Measurements from ENCODE around the gene TSHZ2. TPM values are rescaled to one million over a fixed set of nuclear protein-coding genes. Genes with fewer than 3 reads are reported as not detected.
A peak's percentile ranks its signal among the peaks of the same experiment; 100 is the strongest.
"Not testable (repeated sequence)": the region's sequence is repeated elsewhere in the genome, so short reads cannot be mapped to it uniquely, and the experiment has no call there.

TSHZ2 gene
- total RNA-seq, 1 donor from 2014 or later = 19.8 TPM

DNA sequence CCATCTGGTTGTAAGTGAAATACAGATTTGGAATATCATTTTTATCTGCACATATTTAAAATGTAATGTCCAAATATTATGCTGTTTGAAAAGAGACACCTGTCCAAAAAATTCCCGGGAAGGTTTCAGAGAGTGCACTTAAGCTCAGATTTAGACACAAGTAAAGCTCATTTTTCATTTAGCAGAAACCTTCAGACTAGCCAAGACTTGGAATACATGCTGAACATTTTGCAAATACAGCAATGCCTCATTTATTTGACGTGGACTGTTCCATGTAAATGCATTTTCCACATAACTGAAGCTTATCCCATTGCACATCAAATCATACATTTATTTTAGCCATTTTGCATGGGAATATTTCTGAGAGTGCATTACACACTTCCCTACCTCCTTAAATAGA lies 340.8 kb downstream of the TSHZ2 start:
- no peaks in the 10 kb centered on the region for H3K27me3 Mint-ChIP-seq (ENCODE audit: low read depth)
- no peak overlapping the region for H3K4me3 Mint-ChIP-seq (ENCODE audit: low read depth)
- intact Hi-C loops (cut with micrococcal nuclease) = no loop called here
- no peaks in the 10 kb centered on the region for H3K9me3 Mint-ChIP-seq
- no peaks in the 10 kb centered on the region for H3K36me3 Mint-ChIP-seq (ENCODE audit: low read depth)
- no peak for DNase-seq (ENCODE audit: low spot score)
- no peak overlapping the region for H3K27ac Mint-ChIP-seq
- no peaks in the 10 kb centered on the region for H3K4me1 Mint-ChIP-seq (ENCODE audit: low read depth)

GRCh38 chr20:53316206-53316937 lies 344.2 kb downstream of the TSHZ2 start:
- no peak overlapping the region for H3K27ac Mint-ChIP-seq
- H3K36me3 Mint-ChIP-seq (ENCODE audit: low read depth) = peaks cover 3% of the 10 kb centered on the region
- no peaks in the 10 kb centered on the region for H3K27me3 Mint-ChIP-seq (ENCODE audit: low read depth)
- DNase-seq (ENCODE audit: low spot score) = no peak
- intact Hi-C loops (cut with micrococcal nuclease) = no loop called here
- peaks cover 10% of the 10 kb centered on the region for H3K9me3 Mint-ChIP-seq
- no peak overlapping the region for H3K4me3 Mint-ChIP-seq (ENCODE audit: low read depth)
- H3K4me1 Mint-ChIP-seq (ENCODE audit: low read depth) = no peaks in the 10 kb centered on the region

- H3K27me3 Mint-ChIP-seq (ENCODE audit: low read depth) = no peaks in the 10 kb centered on the region
- H3K36me3 Mint-ChIP-seq (ENCODE audit: low read depth) = peaks cover 6% of the 10 kb centered on the region
- intact Hi-C loops (cut with micrococcal nuclease) = no loop called here
- peaks cover 10% of the 10 kb centered on the region for H3K4me1 Mint-ChIP-seq (ENCODE audit: low read depth)
- H3K4me3 Mint-ChIP-seq (ENCODE audit: low read depth) = no peak overlapping the region
- DNase-seq (ENCODE audit: low spot score) = no peak
- H3K27ac Mint-ChIP-seq = no peak overlapping the region
- H3K9me3 Mint-ChIP-seq = peaks cover 13% of the 10 kb centered on the region
Measured at GRCh38 chr20:53319200-53319599, 347.0 kb downstream of the TSHZ2 start.

- Mint-ChIP-seq H3K4me1 (ENCODE audit: low read depth) (peaks cover 11% of the 10 kb centered on the region), H3K4me3 (ENCODE audit: low read depth) (no peak overlapping the region), H3K9me3 (peaks cover 13% of the 10 kb centered on the region), H3K27ac (no peak overlapping the region), H3K27me3 (ENCODE audit: low read depth) (no peaks in the 10 kb centered on the region), H3K36me3 (ENCODE audit: low read depth) (peaks cover 6% of the 10 kb centered on the region)
- intact Hi-C loops (cut with micrococcal nuclease) = no loop called here
- DNase-seq (ENCODE audit: low spot score) = no peak
Measured at GRCh38 chr20:53319716-53320115, 347.6 kb downstream of the TSHZ2 start.

DNA sequence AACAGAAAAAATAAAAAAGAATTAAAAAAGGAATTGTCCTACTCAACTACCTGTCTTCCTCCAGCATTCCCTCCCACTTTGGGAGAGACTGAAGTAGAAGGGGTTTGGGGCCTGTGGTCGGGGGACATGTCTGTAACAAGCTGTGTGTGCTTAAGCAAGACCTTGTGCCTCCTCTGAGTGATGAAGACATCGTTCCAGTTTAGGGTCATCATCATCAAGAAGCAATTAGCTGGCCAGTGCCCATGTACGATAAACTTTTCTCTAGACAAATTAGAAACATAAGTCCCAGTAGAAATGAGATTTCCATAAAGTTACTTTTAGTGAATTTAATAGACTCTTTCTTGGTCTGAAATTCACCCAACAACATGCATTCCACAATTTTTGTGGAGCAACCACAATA lies 348.5 kb downstream of the TSHZ2 start:
- no peak overlapping the region for H3K4me3 Mint-ChIP-seq (ENCODE audit: low read depth)
- peaks cover 13% of the 10 kb centered on the region for H3K9me3 Mint-ChIP-seq
- intact Hi-C loops (cut with micrococcal nuclease) = no loop called here
- peaks cover 6% of the 10 kb centered on the region for H3K36me3 Mint-ChIP-seq (ENCODE audit: low read depth)
- H3K27ac Mint-ChIP-seq = no peak overlapping the region
- no peak for DNase-seq (ENCODE audit: low spot score)
- peaks cover 11% of the 10 kb centered on the region for H3K4me1 Mint-ChIP-seq (ENCODE audit: low read depth)
- no peaks in the 10 kb centered on the region for H3K27me3 Mint-ChIP-seq (ENCODE audit: low read depth)

GRCh38 chr20:53321596-53321995 lies 349.4 kb downstream of the TSHZ2 start:
- intact Hi-C loops (cut with micrococcal nuclease) = no loop called here
- Mint-ChIP-seq H3K36me3 (ENCODE audit: low read depth) (peaks cover 6% of the 10 kb centered on the region), H3K27ac (no peak overlapping the region), H3K27me3 (ENCODE audit: low read depth) (no peaks in the 10 kb centered on the region), H3K4me3 (ENCODE audit: low read depth) (no peak overlapping the region), H3K4me1 (ENCODE audit: low read depth) (peaks cover 11% of the 10 kb centered on the region), H3K9me3 (peaks cover 13% of the 10 kb centered on the region)
- no peak for DNase-seq (ENCODE audit: low spot score)

DNA sequence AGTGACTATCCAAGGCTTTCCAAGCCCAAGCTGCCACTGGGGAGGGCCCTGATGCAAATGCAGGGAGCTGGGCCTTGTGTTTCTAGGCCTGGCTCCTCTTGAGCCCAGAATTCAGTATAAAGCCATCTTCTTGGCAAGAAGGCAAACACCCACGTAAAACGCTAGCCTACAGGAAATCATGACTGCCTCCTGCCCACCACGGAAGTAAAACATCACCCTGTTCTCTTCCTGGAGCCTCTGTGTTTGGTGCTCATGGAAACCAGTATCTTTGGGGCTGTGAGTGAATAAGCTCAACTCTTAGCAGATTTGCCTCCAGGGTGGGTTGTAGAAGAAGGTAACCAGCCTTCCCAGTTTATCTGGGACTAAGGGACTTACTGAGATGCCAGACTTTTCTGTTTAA lies 350.5 kb downstream of the TSHZ2 start:
- Mint-ChIP-seq H3K4me3 (ENCODE audit: low read depth) (no peak overlapping the region), H3K36me3 (ENCODE audit: low read depth) (peaks cover 6% of the 10 kb centered on the region), H3K27me3 (ENCODE audit: low read depth) (no peaks in the 10 kb centered on the region), H3K4me1 (ENCODE audit: low read depth) (peaks cover 11% of the 10 kb centered on the region), H3K27ac (peak overlapping the region; percentile 84), H3K9me3 (peaks cover 13% of the 10 kb centered on the region)
- intact Hi-C loops (cut with micrococcal nuclease) = no loop called here
- no peak for DNase-seq (ENCODE audit: low spot score)

DNA sequence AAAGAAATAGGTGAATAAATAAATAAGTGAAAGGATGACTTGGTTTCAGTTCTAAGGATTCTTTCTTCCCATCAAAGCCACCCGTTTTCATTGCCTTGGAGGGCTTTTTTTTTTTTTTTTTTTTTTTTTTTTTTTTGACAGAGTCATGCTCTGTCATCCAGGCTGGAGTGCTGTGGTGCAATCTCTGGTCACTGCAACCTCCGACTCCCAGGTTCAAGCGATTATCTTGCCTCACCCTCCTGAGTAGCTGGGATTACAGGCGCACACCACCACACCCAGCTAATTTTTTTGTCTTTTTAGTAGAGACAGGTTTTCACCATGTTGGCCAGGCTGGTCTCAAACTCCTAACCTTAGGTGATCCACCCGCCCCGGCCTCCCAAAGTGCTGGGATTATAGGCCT lies 351.3 kb downstream of the TSHZ2 start:
- H3K4me3 Mint-ChIP-seq (ENCODE audit: low read depth); DNase-seq (ENCODE audit: low spot score); H3K27me3 Mint-ChIP-seq (ENCODE audit: low read depth); H3K36me3 Mint-ChIP-seq (ENCODE audit: low read depth); intact Hi-C loops (cut with micrococcal nuclease); H3K27ac Mint-ChIP-seq: not testable (repeated sequence)
- Mint-ChIP-seq H3K9me3 (peaks cover 10% of the 10 kb centered on the region), H3K4me1 (ENCODE audit: low read depth) (peaks cover 11% of the 10 kb centered on the region)

GRCh38 chr20:53324816-53325215 lies 352.7 kb downstream of the TSHZ2 start:
- Mint-ChIP-seq H3K4me3 (ENCODE audit: low read depth) (no peak overlapping the region), H3K4me1 (ENCODE audit: low read depth) (peaks cover 11% of the 10 kb centered on the region), H3K9me3 (peaks cover 7% of the 10 kb centered on the region), H3K36me3 (ENCODE audit: low read depth) (peaks cover 3% of the 10 kb centered on the region), H3K27ac (no peak overlapping the region), H3K27me3 (ENCODE audit: low read depth) (no peaks in the 10 kb centered on the region)
- intact Hi-C loops (cut with micrococcal nuclease) = no loop called here
- no peak for DNase-seq (ENCODE audit: low spot score)

GRCh38 chr20:53328961-53329360 lies 356.8 kb downstream of the TSHZ2 start:
- Mint-ChIP-seq H3K4me1 (ENCODE audit: low read depth) (peaks cover 3% of the 10 kb centered on the region), H3K36me3 (ENCODE audit: low read depth) (no peaks in the 10 kb centered on the region), H3K27ac (no peak overlapping the region), H3K4me3 (ENCODE audit: low read depth) (no peak overlapping the region), H3K9me3 (no peaks in the 10 kb centered on the region), H3K27me3 (ENCODE audit: low read depth) (no peaks in the 10 kb centered on the region)
- intact Hi-C loops (cut with micrococcal nuclease) = no loop called here
- DNase-seq (ENCODE audit: low spot score) = no peak

DNA sequence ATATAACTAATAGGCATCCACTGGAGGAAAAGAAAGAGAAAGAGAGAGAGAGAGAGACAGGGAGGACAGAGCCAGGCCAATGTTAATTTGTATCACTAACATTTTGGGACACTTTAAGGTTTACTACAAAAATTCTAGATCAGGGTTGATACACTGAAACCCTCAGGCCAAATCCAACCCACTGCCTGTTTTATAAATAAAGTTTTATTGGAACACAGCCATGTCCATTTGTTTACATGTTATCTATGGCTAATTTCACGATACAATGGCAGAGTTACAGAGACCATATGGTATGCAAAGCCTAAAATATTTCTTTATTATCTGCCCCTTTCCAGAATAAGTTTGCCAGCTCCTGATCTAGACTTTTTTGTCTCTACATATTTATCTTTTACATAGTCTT lies 357.6 kb downstream of the TSHZ2 start:
- peaks cover 3% of the 10 kb centered on the region for H3K4me1 Mint-ChIP-seq (ENCODE audit: low read depth)
- no peak overlapping the region for H3K27ac Mint-ChIP-seq
- H3K4me3 Mint-ChIP-seq (ENCODE audit: low read depth) = no peak overlapping the region
- DNase-seq (ENCODE audit: low spot score) = no peak
- no peaks in the 10 kb centered on the region for H3K36me3 Mint-ChIP-seq (ENCODE audit: low read depth)
- no peaks in the 10 kb centered on the region for H3K27me3 Mint-ChIP-seq (ENCODE audit: low read depth)
- H3K9me3 Mint-ChIP-seq = no peaks in the 10 kb centered on the region
- intact Hi-C loops (cut with micrococcal nuclease) = no loop called here

DNA sequence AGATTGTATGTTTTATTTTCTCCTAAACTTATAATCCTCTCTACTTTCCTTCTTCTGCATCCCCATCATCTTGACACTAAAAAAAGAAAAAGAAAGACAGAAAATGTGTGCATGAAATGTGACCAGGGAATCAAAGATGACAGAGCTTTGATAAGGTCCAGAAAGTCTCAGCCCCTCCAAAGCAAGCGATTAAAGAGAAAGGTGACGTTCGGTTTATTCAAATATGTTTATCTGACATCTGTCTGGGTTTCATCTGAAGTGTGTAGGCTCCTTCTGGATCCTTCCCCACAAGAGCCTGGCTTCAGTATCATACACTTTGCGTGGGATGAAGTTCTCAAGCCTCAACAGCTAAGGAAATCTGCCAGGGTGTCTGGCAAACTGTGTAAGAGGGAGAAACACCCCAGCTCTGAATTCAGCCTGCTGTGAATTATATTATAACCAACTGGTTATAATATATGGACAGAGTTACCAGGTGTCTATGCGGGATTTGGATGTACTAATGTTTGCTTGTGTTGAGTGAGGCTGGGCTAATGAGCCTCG lies 358.5 kb downstream of the TSHZ2 start:
- Mint-ChIP-seq H3K27ac (no peak overlapping the region), H3K4me1 (ENCODE audit: low read depth) (peaks cover 3% of the 10 kb centered on the region), H3K9me3 (no peaks in the 10 kb centered on the region), H3K27me3 (ENCODE audit: low read depth) (no peaks in the 10 kb centered on the region), H3K36me3 (ENCODE audit: low read depth) (no peaks in the 10 kb centered on the region), H3K4me3 (ENCODE audit: low read depth) (no peak overlapping the region)
- intact Hi-C loops (cut with micrococcal nuclease) = no loop called here
- no peak for DNase-seq (ENCODE audit: low spot score)

GRCh38 chr20:53331151-53331973 lies 359.2 kb downstream of the TSHZ2 start:
- no peak overlapping the region for H3K4me3 Mint-ChIP-seq (ENCODE audit: low read depth)
- no peak for DNase-seq (ENCODE audit: low spot score)
- H3K36me3 Mint-ChIP-seq (ENCODE audit: low read depth) = no peaks in the 10 kb centered on the region
- H3K9me3 Mint-ChIP-seq = no peaks in the 10 kb centered on the region
- H3K4me1 Mint-ChIP-seq (ENCODE audit: low read depth) = peaks cover 3% of the 10 kb centered on the region
- no peak overlapping the region for H3K27ac Mint-ChIP-seq
- intact Hi-C loops (cut with micrococcal nuclease) = no loop called here
- no peaks in the 10 kb centered on the region for H3K27me3 Mint-ChIP-seq (ENCODE audit: low read depth)

Data from activated T-helper 2 cell treated with anti-CD3 and anti-CD28 coated beads, Interferon-gamma antibody, Interleukin-2, Interleukin-4, amounts not matched to agents 10 μg/mL and 5 μg/mL and 100 μg/mL, durations not matched to agents 14 hours and 24 hours and 36 hours (primary cell).